H9 (cell line): ENCODE data around the gene SCGB1D2. TPM values are rescaled to one million over a fixed set of nuclear protein-coding genes. Genes with fewer than 3 reads are reported as not detected.

Experiments used
- DNase-seq: peaks from one replicate; pipeline ENCODE4 v3.0.0-alpha.2; 2017
- H2AFZ ChIP-seq: one replicate; pipeline ENCODE4 v1.6.1; 2013; ENCODE audit warnings: mild to moderate bottlenecking, low read length, control low read depth, moderate library complexity
- H2AK5ac ChIP-seq: 2 replicates; pipeline ENCODE4 v1.6.1; 2013; ENCODE audit warnings: low read length, control low read depth, mixed read lengths; ENCODE audit not compliant: insufficient read length
- H2BK120ac ChIP-seq: one replicate; pipeline ENCODE4 v1.6.1; 2013; ENCODE audit warnings: low read depth, mild to moderate bottlenecking, low read length, control low read depth, inconsistent platforms; ENCODE audit not compliant: poor library complexity, severe bottlenecking
- H2BK12ac ChIP-seq: 2 replicates; pipeline ENCODE4 v1.6.1; 2013; ENCODE audit warnings: low read length, control low read depth, mixed read lengths, low read depth; ENCODE audit not compliant: insufficient read length
- H2BK15ac ChIP-seq: 2 replicates; pipeline ENCODE4 v1.6.1; 2013; ENCODE audit warnings: low read depth, low read length, control low read depth
- H2BK20ac ChIP-seq: one replicate; pipeline ENCODE4 v1.6.1; 2013; ENCODE audit warnings: low read depth, mild to moderate bottlenecking, low read length, control low read depth, inconsistent platforms; ENCODE audit not compliant: poor library complexity, severe bottlenecking
- H2BK5ac ChIP-seq: 2 replicates; pipeline ENCODE4 v1.6.1; 2013; ENCODE audit warnings: low read length, control low read depth, mixed read lengths; ENCODE audit not compliant: insufficient read length
- H3K14ac ChIP-seq: 2 replicates; pipeline ENCODE4 v1.6.1; 2013; ENCODE audit warnings: low read length, control low read depth; ENCODE audit not compliant: insufficient read depth
- H3K18ac ChIP-seq: 2 replicates; pipeline ENCODE4 v1.6.1; 2013; ENCODE audit warnings: low read depth, mild to moderate bottlenecking, mixed read lengths, low read length, control low read depth; ENCODE audit not compliant: insufficient read length
- H3K23ac ChIP-seq: 2 replicates; pipeline ENCODE4 v1.6.1; 2013; ENCODE audit warnings: low read length, control low read depth, mixed read lengths, low read depth; ENCODE audit not compliant: insufficient read length
- H3K23me2 ChIP-seq: 2 replicates; pipeline ENCODE4 v1.6.1; 2013; ENCODE audit warnings: low read depth, mild to moderate bottlenecking, mixed read lengths, low read length, control low read depth; ENCODE audit not compliant: insufficient read length, poor library complexity, severe bottlenecking
- H3K27ac ChIP-seq: 2 replicates; pipeline ENCODE4 v1.5.1; 2013; ENCODE audit warnings: low read length, control low read depth, mixed read lengths, low read depth; ENCODE audit not compliant: insufficient read length
- H3K27me3 ChIP-seq: 2 replicates; pipeline ENCODE4 v1.6.1; 2013; ENCODE audit warnings: low read length, control low read depth, inconsistent platforms; ENCODE audit not compliant: insufficient read depth
- H3K4ac ChIP-seq: 2 replicates; pipeline ENCODE4 v1.6.1; 2013; ENCODE audit warnings: low read depth, mild to moderate bottlenecking, control low read depth, inconsistent platforms, low read length, moderate library complexity
- H3K4me1 ChIP-seq: 2 replicates; pipeline ENCODE4 v1.6.1; 2013; ENCODE audit warnings: low read length, control low read depth, inconsistent platforms; ENCODE audit not compliant: insufficient read depth
- H3K4me2 ChIP-seq: 2 replicates; pipeline ENCODE4 v1.6.1; 2013; ENCODE audit warnings: low read length, control low read depth, mixed read lengths; ENCODE audit not compliant: insufficient read length, insufficient read depth
- H3K56ac ChIP-seq: 2 replicates; pipeline ENCODE4 v1.6.1; 2013; ENCODE audit warnings: low read depth, mild to moderate bottlenecking, mixed read lengths, low read length, control low read depth; ENCODE audit not compliant: insufficient read length
- H3K79me1 ChIP-seq: 2 replicates; pipeline ENCODE4 v1.6.1; 2013; ENCODE audit warnings: low read depth, mild to moderate bottlenecking, moderate library complexity, low read length, control low read depth, inconsistent platforms; ENCODE audit not compliant: insufficient read depth, poor library complexity, severe bottlenecking
- H3K79me2 ChIP-seq: 2 replicates; pipeline ENCODE4 v1.6.1; 2013; ENCODE audit warnings: low read length, control low read depth, inconsistent platforms; ENCODE audit not compliant: insufficient read depth
- H3K9ac ChIP-seq: 2 replicates; pipeline ENCODE4 v1.6.1; 2013; ENCODE audit warnings: low read length, control low read depth, mixed read lengths; ENCODE audit not compliant: insufficient read length; ENCODE audit errors: extremely low read depth
- H3K9me3 ChIP-seq: one replicate; pipeline ENCODE4 v1.6.1; 2013; ENCODE audit warnings: low read depth, low read length, inconsistent platforms; ENCODE audit not compliant: control insufficient read depth
- H3T11ph ChIP-seq: one replicate; pipeline ENCODE4 v1.6.1; 2013; ENCODE audit warnings: mild to moderate bottlenecking, low read length, control low read depth, inconsistent platforms
- H4K20me1 ChIP-seq: one replicate; pipeline ENCODE4 v1.6.1; 2013; ENCODE audit not compliant: control insufficient read depth, insufficient read length, insufficient read depth
- H4K5ac ChIP-seq: 2 replicates; pipeline ENCODE4 v1.6.1; 2013; ENCODE audit warnings: low read depth, mild to moderate bottlenecking, mixed read lengths, low read length, control low read depth; ENCODE audit not compliant: insufficient read length
- H4K8ac ChIP-seq: replicated peaks from 2 replicates; pipeline ENCODE4 v1.6.1; 2013; ENCODE audit warnings: low read length, control low read depth, mixed read lengths, low read depth; ENCODE audit not compliant: insufficient read length
- H4K91ac ChIP-seq: 2 replicates; pipeline ENCODE4 v1.6.1; 2013; ENCODE audit warnings: low read depth, mild to moderate bottlenecking, moderate library complexity, mixed read lengths, low read length, control low read depth; ENCODE audit not compliant: insufficient read length
- H3K27ac Mint-ChIP-seq, 3 experiments: 2 replicates in 2 of 3; 3 replicates in 1 of 3; pipeline ENCODE4 v1.8.0; 2020 to 2021; ENCODE audit warnings: mixed read lengths in 3 of 3, mild to moderate bottlenecking in 1 of 3, moderate library complexity in 1 of 3
- H3K27me3 Mint-ChIP-seq: 2 replicates; pipeline ENCODE4 v1.8.0; 2021; ENCODE audit warnings: low read depth, mild to moderate bottlenecking, moderate library complexity, mixed read lengths
- H3K36me3 Mint-ChIP-seq, 3 experiments: 2 replicates in 2 of 3; 3 replicates in 1 of 3; pipeline ENCODE4 v1.8.0; 2020 to 2021; ENCODE audit warnings: low read depth in 3 of 3, mixed read lengths in 3 of 3; ENCODE audit not compliant: insufficient read depth in 1 of 3
- H3K4me1 Mint-ChIP-seq, 2 experiments: 2 replicates each; pipeline ENCODE4 v1.8.0; 2020; ENCODE audit warnings: mixed read lengths in 2 of 2
- H3K4me3 Mint-ChIP-seq, 2 experiments: 2 replicates in 1 of 2; 3 replicates in 1 of 2; pipeline ENCODE4 v1.8.0; 2020 to 2021; ENCODE audit warnings: mild to moderate bottlenecking in 2 of 2, mixed read lengths in 2 of 2, moderate library complexity in 1 of 2
- H3K9me3 Mint-ChIP-seq, 2 experiments: 2 replicates in 1 of 2; 3 replicates in 1 of 2; pipeline ENCODE4 v1.8.0; 2020; ENCODE audit warnings: mild to moderate bottlenecking in 2 of 2, mixed read lengths in 2 of 2, moderate library complexity in 1 of 2
- total RNA-seq: library from RNA; stranded (reverse); gene quantifications from 2 replicates; pipeline ENCODE4 v1.2.1, GENCODE V29; 2021
- TF ChIP-seq, protein P1 (sequence below): fragments of 200-600 bp; sonication (generic); conservative IDR thresholded peaks from 3 replicates; pipeline ENCODE4 v1.8.0; 2021; ENCODE audit warnings: antibody characterized with exemption, mild to moderate bottlenecking

Gene SCGB1D2
- total RNA-seq, 1 experiment from 2014 or later = not detected

DNA sequence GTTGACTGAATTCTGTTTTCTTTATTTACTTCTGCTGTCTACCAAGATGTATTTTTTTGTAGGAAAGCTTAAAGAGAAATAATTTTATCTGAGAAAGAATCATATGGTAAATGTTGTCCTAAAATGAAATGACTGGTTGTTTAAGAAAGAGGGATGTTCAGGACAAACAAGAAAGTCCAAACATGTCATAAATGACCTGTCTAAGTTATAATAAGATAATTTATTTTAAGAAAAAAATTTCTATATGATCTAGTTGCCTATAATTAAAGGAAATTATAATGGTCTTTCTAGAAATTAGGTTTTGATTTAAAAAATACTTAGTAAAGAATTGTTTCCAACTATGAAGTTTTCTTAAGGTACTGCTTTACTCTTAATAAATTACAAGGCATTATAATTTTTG, 38.4 kb downstream of the SCGB1D2 start:
- no peak overlapping the region for H3K27ac Mint-ChIP-seq
- TF ChIP-seq, protein P1, sequence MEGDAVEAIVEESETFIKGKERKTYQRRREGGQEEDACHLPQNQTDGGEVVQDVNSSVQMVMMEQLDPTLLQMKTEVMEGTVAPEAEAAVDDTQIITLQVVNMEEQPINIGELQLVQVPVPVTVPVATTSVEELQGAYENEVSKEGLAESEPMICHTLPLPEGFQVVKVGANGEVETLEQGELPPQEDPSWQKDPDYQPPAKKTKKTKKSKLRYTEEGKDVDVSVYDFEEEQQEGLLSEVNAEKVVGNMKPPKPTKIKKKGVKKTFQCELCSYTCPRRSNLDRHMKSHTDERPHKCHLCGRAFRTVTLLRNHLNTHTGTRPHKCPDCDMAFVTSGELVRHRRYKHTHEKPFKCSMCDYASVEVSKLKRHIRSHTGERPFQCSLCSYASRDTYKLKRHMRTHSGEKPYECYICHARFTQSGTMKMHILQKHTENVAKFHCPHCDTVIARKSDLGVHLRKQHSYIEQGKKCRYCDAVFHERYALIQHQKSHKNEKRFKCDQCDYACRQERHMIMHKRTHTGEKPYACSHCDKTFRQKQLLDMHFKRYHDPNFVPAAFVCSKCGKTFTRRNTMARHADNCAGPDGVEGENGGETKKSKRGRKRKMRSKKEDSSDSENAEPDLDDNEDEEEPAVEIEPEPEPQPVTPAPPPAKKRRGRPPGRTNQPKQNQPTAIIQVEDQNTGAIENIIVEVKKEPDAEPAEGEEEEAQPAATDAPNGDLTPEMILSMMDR = no peak

More for the DNA sequence above, 38.4 kb downstream of the SCGB1D2 start:
- Mint-ChIP-seq H3K4me1 (peaks cover 0 to 3% of the 10 kb centered on the region in 2 experiments; a peak in 2 of 4 replicates), H3K9me3 (peaks cover 22 to 34% of the 10 kb centered on the region in 2 experiments), H3K4me3 (no peak overlapping the region), H3K27me3 (peaks cover 2% of the 10 kb centered on the region), H3K36me3 (peaks cover 0 to 6% (median 2%) of the 10 kb centered on the region in 3 experiments; a peak in 6 of 7 replicates)
- no peaks in the 10 kb centered on the region for H4K20me1 ChIP-seq
- no peak overlapping the region for H3K14ac ChIP-seq
- DNase-seq = no peak
- no peak overlapping the region for H2BK20ac ChIP-seq
- H3K23me2 ChIP-seq = no peaks in the 10 kb centered on the region
- no peak overlapping the region for H2BK15ac ChIP-seq
- no peak overlapping the region for H4K5ac ChIP-seq
- H3K4me1 ChIP-seq = no peaks in the 10 kb centered on the region
- no peak overlapping the region for H3K4ac ChIP-seq
- no peak overlapping the region for H3K23ac ChIP-seq
- H4K91ac ChIP-seq = no peak overlapping the region
- no peaks in the 10 kb centered on the region for H3K79me1 ChIP-seq
- no peak overlapping the region for H2BK5ac ChIP-seq
- no peak overlapping the region for H3K56ac ChIP-seq
- no peaks in the 10 kb centered on the region for H3K27me3 ChIP-seq
- H3T11ph ChIP-seq = no peak overlapping the region
- no peak overlapping the region for H2BK12ac ChIP-seq
- H3K79me2 ChIP-seq = no peaks in the 10 kb centered on the region
- H3K18ac ChIP-seq = no peak overlapping the region
- peaks cover 10% of the 10 kb centered on the region for H3K9me3 ChIP-seq
- no peak overlapping the region for H2AK5ac ChIP-seq
- no peak overlapping the region for H2BK120ac ChIP-seq
- H3K27ac ChIP-seq = no peak overlapping the region
- no peak overlapping the region for H3K9ac ChIP-seq
- no peak overlapping the region for H2AFZ ChIP-seq
- H4K8ac ChIP-seq = no peak overlapping the region
- no peak overlapping the region for H3K4me2 ChIP-seq

Other genes starting within 250 kb of the SCGB1D2 start
- 94.1 and 99.9 TPM in 2 replicates for gene INCENP, start 118.2 kb upstream of the SCGB1D2 start, total RNA-seq
- gene SCGB1D1, start 52.0 kb upstream of the SCGB1D2 start, total RNA-seq = not detected in 2 replicates
- not detected in 2 replicates for gene SCGB2A1, start 33.6 kb upstream of the SCGB1D2 start, total RNA-seq
- gene SCGB2A2, start 27.9 kb downstream of the SCGB1D2 start, total RNA-seq = not detected in 2 replicates
- gene SCGB1D4, start 56.8 kb downstream of the SCGB1D2 start, total RNA-seq = not detected in 2 replicates
- 30.9 and 31.1 TPM in 2 replicates for gene ASRGL1, start 95.2 kb downstream of the SCGB1D2 start, total RNA-seq
- gene SCGB1A1, start 176.8 kb downstream of the SCGB1D2 start, total RNA-seq = not detected in 2 replicates